GM11168 (cell line): Measurements from ENCODE around the gene SPINK6.

Experiments
- in situ Hi-C: fragments of 300-500 bp; cut with MboI; formaldehyde crosslinking; loops from one replicate; pipeline ENCODE4 v1.12.0; 2022; ENCODE audit warnings: low sequenced_read_pairs; ENCODE audit not compliant: unreplicated experiment

Gene SPINK6

DNA sequence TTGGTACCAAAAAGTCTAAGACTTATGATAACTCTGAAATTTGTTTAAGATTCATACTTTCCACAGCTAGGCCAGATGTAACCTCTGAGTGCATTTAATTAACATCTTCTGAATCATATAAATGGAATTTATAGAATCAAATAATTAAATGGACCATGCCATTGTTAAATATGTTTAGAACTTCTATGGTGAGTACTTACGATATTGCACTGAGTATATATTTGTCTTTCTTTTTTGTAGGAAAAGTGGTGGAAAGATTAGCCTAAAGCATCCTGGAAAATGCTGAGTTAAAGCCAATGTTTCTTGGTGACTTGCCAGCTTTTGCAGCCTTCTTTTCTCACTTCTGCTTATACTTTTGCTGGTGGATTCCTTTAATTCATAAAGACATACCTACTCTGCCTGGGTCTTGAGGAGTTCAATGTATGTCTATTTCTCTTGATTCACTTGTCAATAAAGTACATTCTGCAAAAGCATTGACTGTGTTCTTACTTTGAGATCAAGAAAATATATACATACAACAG is 11.9 kb downstream of the SPINK6 start:
- in situ Hi-C loops: no loop called here

DNA sequence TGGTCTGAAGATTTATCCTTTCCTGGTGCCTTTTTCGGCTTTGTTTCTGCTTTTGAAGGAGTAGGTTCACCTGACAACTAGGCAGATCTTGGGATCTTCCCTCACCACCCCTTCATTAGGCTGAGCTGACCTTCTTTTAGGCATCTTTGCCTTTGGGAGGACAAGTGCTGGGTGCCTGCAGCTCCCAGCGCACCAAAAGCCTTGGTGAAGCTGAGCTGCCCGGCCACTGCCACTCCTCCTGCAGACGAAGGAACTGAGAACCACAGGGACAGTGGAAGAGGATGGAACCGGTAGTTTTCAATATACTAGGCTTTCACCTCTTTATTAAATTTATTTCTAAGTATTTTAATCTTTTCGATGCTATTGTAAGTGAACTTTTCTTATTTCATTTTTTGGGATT is 18.7 kb downstream of the SPINK6 start:
- in situ Hi-C loops: no loop called here

- in situ Hi-C loops: no loop called here
These were observed 21.4 kb downstream of the SPINK6 start for GRCh38 chr5:148224117-148224742.

GRCh38 chr5:148228392-148228984 is 25.6 kb downstream of the SPINK6 start:
- in situ Hi-C loops: no loop called here

GRCh38 chr5:148229840-148230239 is 27.0 kb downstream of the SPINK6 start:
- in situ Hi-C loops: no loop called here

- in situ Hi-C loops: no loop called here
These were observed 27.4 kb downstream of the SPINK6 start for GRCh38 chr5:148230240-148230639.

- in situ Hi-C loops: no loop called here
These were observed 35.1 kb downstream of the SPINK6 start for GRCh38 chr5:148237785-148238417.

DNA sequence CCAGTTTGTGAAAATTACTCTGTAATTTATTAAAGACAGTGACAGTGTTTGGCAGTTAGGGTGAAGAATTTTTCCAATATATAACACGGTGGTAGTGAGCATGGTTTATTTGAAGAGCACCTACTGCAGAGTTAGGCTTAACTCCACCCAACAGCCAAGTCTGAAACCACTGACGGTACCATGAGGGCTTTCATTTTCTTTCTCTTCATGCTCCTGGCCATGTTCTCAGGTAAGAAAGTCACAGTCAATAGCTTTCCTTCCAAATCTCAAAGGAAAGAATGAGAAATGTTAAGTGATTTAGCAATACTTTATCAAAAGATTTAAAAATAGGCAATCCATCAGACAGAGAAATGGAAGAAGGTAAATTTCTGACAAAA is 35.6 kb downstream of the SPINK6 start, which contains the start of gene MARCOL:
TSS of gene MARCOL (plus strand) at position 108 of the 377 bp plus-strand sequence. CDS start at position 181, 73 bp downstream.
- in situ Hi-C loops: no loop called here

DNA sequence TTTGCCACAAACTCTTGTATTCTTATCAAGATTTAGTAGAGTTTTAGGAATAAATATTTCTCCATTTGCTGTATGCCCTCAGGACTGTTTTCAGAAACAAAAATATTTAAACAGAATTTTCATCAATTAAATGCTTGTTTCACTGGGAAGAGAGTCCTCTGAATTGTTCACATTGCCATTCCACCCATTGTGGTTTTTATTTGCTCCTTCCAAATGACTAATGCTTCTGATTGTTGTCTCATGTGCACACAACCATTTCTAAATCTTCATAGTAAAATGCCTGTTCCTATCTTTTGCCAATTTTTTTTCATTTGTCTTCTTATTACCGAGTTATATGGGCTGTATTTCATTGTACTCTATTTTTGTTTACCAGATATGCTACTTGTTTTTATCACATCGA is 46.1 kb downstream of the SPINK6 start:
- in situ Hi-C loops: no loop called here

- in situ Hi-C loops: no loop called here
These were observed 52.6 kb downstream of the SPINK6 start for GRCh38 chr5:148255456-148255855.

GRCh38 chr5:148259288-148259687 is 56.4 kb downstream of the SPINK6 start:
- in situ Hi-C loops: no loop called here

DNA sequence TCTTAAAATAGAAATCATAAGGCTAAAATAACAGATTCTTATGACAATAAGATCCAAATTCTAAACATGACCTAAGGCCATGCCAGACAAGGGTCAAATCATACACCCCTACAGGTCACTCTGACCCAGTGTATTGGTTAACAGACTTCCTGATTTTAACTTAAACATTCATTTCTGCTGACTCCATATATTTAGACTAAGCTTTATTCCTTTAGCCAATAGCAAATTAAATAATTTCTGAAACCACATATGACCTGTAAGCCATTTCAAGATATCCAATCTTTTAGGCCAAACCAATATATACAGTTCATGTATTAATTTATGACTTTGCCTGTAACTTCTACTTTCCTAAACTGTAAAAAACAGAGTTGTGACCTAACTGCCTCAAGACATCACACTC is 58.4 kb downstream of the SPINK6 start:
- in situ Hi-C loops: no loop called here
